Measurements from ENCODE around the gene RMDN3. TPM values are rescaled to one million over a fixed set of nuclear protein-coding genes. Genes with fewer than 3 reads are reported as not detected.

The RMDN3 gene
- total and polyA plus RNA-seq, 2 of the 13 experiments (the other 11 are each of a cell fraction or from before 2014, with no cell fraction given) = 16.8 to 19.5 TPM

- TF ChIP-seq DNMT3B (CRISPR knock-in tag; conservative IDR thresholded peaks at IDR 0.05) (no peak), ZKSCAN1 (IDR thresholded peaks at IDR 0.05; ENCODE audit: low read length) (no peak), ZNF652 (CRISPR knock-in tag; IDR thresholded peaks at IDR 0.05; ENCODE audit: borderline replicate concordance, low read depth) (no peak), ZNF788 (CRISPR knock-in tag; IDR thresholded peaks at IDR 0.05; ENCODE audit: borderline replicate concordance) (no peak), RELA (CRISPR knock-in tag; IDR thresholded peaks at IDR 0.05) (no peak), NCOA2 (CRISPR knock-in tag; IDR thresholded peaks at IDR 0.05) (0 out of 2 replicates have a peak, but pooled peaks have one; percentile 16), KDM3A (CRISPR knock-in tag; IDR thresholded peaks at IDR 0.05; ENCODE audit: low read depth) (no peak), KDM6A (CRISPR knock-in tag; IDR thresholded peaks at IDR 0.05; ENCODE audit: low read depth) (no peak), ZNF776 (CRISPR knock-in tag; IDR thresholded peaks at IDR 0.05) (no peak), ZNF460 (CRISPR knock-in tag; IDR thresholded peaks at IDR 0.05; ENCODE audit: borderline replicate concordance) (0 out of 2 replicates have a peak, but pooled peaks have one; percentile 23), ZFP82 (CRISPR knock-in tag; IDR thresholded peaks at IDR 0.05; ENCODE audit: borderline replicate concordance) (0 out of 2 replicates have a peak, but pooled peaks have one; percentile 63), HNF4G (IDR thresholded peaks at IDR 0.05; ENCODE audit: borderline replicate concordance, low read depth, low read length) (no peak), HNF4G (CRISPR knock-in tag; IDR thresholded peaks at IDR 0.05; ENCODE audit: borderline replicate concordance, low read depth) (0 out of 2 replicates have a peak, but pooled peaks have one; percentile 29), SIX4 (CRISPR knock-in tag; IDR thresholded peaks at IDR 0.05) (peak; percentile 38; the same call in 1 of the 2 replicates), NCOR1 (IDR thresholded peaks at IDR 0.05; ENCODE audit: borderline replicate concordance, low read length) (no peak), SRY (CRISPR knock-in tag; IDR thresholded peaks at IDR 0.05) (no peak; the same call in 1 of the 2 replicates), ZNF660 (CRISPR knock-in tag; IDR thresholded peaks at IDR 0.05; ENCODE audit: borderline replicate concordance, low read depth) (no peak), ARNT (IDR thresholded peaks at IDR 0.05) (no peak), ZNF746 (CRISPR knock-in tag; IDR thresholded peaks at IDR 0.05) (no peak), WIZ (CRISPR knock-in tag; IDR thresholded peaks at IDR 0.05) (no peak), ZNF407 (CRISPR knock-in tag; IDR thresholded peaks at IDR 0.05; ENCODE audit: not compliant biosample characterization) (no peak), YEATS2 (CRISPR knock-in tag; IDR thresholded peaks at IDR 0.05; ENCODE audit: borderline replicate concordance) (peak; percentile 81), ZNF350 (CRISPR knock-in tag; IDR thresholded peaks at IDR 0.05; ENCODE audit: borderline replicate concordance, low read depth) (peak; percentile 77), FOXO1 (CRISPR knock-in tag; IDR thresholded peaks at IDR 0.05) (peak; percentile 38; the same call in 1 of the 2 replicates)
Observed at GRCh38 chr15:40754883-40755811, at the start of gene RMDN3 (continued).

Data from HepG2 (cell line).